Ascending aorta (tissue), 2 donors: ENCODE measurements around the gene ANKRD9. TPM values are rescaled to one million over a fixed set of nuclear protein-coding genes. Genes with fewer than 3 reads are reported as not detected.

ENCODE experiments used
- DNase-seq, 2 donors: peaks; one replicate each; pipeline ENCODE4 v3.0.0-alpha.2; 2019; ENCODE audit warnings: low spot score in 2 of 2
- H3K27ac ChIP-seq, 2 donors: fragments of 200-600 bp; sonication (generic); one replicate each; pipeline ENCODE4 v1.5.1; 2016 to 2017; ENCODE audit warnings: mild to moderate bottlenecking in 1 of 2
- H3K27me3 ChIP-seq: fragments of 200-600 bp; sonication (generic); one replicate; pipeline ENCODE4 v1.5.1; 2017
- H3K36me3 ChIP-seq, 2 donors: fragments of 200-600 bp; sonication (generic); one replicate each; pipeline ENCODE4 v1.5.1; 2016
- H3K4me1 ChIP-seq, 2 donors: fragments of 200-600 bp; sonication (generic); one replicate each; pipeline ENCODE4 v1.5.1; 2016 to 2017; ENCODE audit warnings: mild to moderate bottlenecking in 1 of 2
- H3K4me3 ChIP-seq, 2 donors: fragments of 200-600 bp; sonication (generic); one replicate each; pipeline ENCODE4 v1.5.1; 2016 to 2017; ENCODE audit warnings: mild to moderate bottlenecking in 1 of 2
- H3K9me3 ChIP-seq, 2 donors: fragments of 200-600 bp; sonication (generic); one replicate each; pipeline ENCODE4 v1.5.1; 2016
- intact Hi-C: fragments of 100-400 bp; cut with DNase I; formaldehyde crosslinking; loops from one replicate; pipeline ENCODE4 v1.15.1; 2023
- total RNA-seq: library from RNA; depleted of rRNA; stranded (reverse); fragments of >200 nt; gene quantifications from one replicate; pipeline ENCODE4 v1.1.0, GENCODE V29; 2016
- TF ChIP-seq, protein P1 (sequence below), 3 experiments: fragments of 200-600 bp in 2 of 3; fragments of 450-650 bp in 1 of 3; sonication (generic) in 2 of 3; IDR thresholded peaks; one replicate each; pipeline ENCODE4 v1.5.1; 2016 to 2019; ENCODE audit warnings: antibody characterized with exemption in 3 of 3, mild to moderate bottlenecking in 1 of 3, moderate library complexity in 1 of 3

Gene ANKRD9
- total RNA-seq, 1 donor from 2014 or later, result 118 TPM

DNA sequence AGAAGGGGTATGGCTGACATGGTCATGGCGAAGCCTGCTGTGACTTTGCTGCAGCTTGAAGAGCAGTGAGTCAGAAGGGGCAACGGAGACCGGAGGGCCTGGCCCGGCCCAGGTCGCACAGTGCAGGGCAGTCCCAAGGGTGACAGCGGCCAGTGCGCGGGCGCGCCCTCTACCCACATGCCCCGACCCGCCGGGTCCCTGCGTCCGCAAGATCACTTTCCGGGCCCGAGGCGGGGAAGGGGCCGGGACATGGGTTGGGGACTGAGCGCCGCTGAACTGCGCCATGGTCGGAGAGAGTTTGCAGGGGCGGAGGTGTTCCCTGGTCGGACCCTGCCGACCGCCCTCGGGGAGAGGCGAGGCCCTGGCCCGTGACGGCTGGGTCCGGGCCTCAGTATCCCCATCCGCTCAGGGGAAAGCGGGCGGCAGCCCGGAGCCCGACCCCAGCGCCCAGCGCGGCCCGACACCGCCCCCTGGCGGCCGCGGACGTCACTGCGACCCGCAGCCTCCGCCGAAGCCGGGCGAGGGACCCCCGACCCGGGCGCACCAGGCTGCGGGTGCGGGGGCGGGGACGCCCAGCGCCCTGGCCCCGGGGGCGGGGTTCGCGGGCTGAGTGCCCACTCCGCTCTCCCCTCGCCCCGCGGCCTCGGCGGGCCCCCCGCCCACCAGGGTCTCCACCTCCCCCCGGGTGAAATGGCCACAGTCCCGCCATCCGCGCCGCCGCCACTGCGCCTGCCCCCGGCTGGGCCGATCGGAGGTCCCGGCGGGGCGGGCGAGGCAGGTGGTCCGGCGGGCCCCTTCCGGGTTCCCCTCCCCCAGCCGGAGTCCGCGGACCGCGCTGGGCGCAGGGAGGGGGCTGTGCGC is 7.2 kb upstream of the ANKRD9 start:
- H3K27ac ChIP-seq, result peak overlapping the region in 1 of 2 donors; percentile 6
- DNase-seq, result no peak
- no peaks in the 10 kb centered on the region for H3K27me3 ChIP-seq
- intact Hi-C loops, result loop anchor here (1.0 to 5.0 kb wide), 2 partner anchors 78 to 154 kb away; partner anchors contain the start of genes CINP and TECPR2
- peak overlapping the region; percentile 77 to 99 for H3K4me3 ChIP-seq
- H3K4me1 ChIP-seq, result peaks cover 4 to 7% of the 10 kb centered on the region in 2 donors
- TF ChIP-seq, protein P1, sequence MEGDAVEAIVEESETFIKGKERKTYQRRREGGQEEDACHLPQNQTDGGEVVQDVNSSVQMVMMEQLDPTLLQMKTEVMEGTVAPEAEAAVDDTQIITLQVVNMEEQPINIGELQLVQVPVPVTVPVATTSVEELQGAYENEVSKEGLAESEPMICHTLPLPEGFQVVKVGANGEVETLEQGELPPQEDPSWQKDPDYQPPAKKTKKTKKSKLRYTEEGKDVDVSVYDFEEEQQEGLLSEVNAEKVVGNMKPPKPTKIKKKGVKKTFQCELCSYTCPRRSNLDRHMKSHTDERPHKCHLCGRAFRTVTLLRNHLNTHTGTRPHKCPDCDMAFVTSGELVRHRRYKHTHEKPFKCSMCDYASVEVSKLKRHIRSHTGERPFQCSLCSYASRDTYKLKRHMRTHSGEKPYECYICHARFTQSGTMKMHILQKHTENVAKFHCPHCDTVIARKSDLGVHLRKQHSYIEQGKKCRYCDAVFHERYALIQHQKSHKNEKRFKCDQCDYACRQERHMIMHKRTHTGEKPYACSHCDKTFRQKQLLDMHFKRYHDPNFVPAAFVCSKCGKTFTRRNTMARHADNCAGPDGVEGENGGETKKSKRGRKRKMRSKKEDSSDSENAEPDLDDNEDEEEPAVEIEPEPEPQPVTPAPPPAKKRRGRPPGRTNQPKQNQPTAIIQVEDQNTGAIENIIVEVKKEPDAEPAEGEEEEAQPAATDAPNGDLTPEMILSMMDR (IDR thresholded peaks at IDR 0.05), result peak; percentile 59 to 99 (median 64)
- H3K9me3 ChIP-seq, result no peaks in the 10 kb centered on the region
- H3K36me3 ChIP-seq, result no peaks in the 10 kb centered on the region

DNA sequence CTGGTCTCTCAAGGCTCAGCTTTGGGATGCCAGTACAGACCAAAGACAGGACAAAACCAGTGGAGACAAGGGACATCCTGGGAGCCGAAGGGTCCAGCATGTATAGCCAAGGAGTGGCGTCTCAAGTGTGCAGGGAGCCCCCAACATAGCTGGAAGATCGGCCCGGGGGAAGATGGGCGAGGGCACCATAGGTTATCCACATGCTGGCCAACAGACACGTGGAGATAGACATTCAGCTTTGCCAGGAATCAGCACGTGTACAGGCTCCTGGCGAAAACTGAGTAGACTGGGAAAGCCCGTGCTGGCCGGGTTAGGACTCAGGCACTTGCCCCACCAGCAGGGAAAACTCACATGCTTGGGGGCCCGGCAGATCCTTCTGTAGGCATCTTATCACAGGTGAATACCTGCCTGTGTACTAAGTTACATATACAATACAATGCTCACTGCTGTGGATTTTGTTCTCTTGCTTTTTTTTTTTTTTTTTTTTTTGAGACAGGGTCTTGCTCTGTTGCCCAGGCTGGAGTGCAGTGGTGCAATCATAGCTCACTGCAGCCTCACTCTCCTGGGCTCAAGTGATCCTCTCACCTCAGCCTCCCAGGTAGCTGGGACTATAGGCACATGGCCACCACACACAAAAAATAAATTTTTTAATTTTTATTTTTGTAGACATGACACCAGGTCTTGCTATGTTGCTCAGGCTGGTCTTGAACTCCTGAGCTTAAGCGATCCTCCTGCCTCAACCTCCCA is 5.6 kb upstream of the ANKRD9 start:
- H3K9me3 ChIP-seq, result no peaks in the 10 kb centered on the region
- intact Hi-C loops, result loop anchor here (5.0 kb wide), 2 partner anchors 153 to 568 kb away; partner anchors contain the start of genes CINP and TECPR2

DNA sequence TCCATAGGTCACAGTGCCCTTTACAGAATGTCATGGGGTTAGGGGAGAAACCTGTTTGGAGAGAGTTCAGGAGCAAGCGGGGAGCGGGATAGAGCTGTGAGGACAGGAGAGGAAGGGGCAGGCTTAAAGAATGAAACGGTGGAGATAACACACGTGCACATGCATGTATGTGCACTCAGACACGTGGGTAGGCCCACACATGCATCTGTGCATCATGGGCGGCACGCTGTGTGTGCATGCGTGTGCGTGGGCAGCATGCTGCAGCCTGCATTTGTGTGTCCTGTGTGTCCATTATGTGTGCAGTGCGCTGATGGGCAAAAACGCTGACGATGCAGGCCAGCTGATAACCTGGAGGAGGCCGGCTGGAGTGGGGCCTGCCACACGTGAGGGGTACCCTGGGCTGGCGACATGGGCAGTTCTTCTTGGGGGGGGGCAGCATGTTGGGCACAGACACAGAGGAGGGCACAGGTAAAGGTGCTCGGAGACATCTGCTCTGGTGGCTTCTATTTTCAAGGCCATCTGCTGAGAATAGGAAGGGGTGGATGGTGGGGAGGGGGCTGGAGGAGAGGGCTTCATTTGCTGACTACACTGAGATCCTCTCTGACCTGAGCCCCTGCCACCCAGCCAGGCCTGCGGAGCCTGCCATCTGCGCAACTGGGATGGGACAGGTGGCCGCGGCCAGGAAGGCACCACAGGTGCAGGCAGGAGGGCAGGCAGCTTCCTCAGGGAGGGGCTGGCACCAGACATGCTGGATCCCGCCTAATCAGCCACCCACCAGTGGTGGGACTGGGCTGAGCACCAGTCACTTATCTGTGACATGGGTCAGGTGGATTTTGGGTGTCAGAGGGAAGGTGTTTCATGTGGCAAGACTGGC is 4.6 kb upstream of the ANKRD9 start:
- H3K4me1 ChIP-seq, result peaks cover 12 to 13% of the 10 kb centered on the region in 2 donors
- no peaks in the 10 kb centered on the region for H3K9me3 ChIP-seq
- TF ChIP-seq, protein P1 (IDR thresholded peaks at IDR 0.05), result no peak
- no peaks in the 10 kb centered on the region for H3K36me3 ChIP-seq
- H3K27ac ChIP-seq, result no peak overlapping the region
- intact Hi-C loops, result loop anchor here (5.0 kb wide), 1 partner anchor 567 kb away; no protein-coding TSS in a partner anchor
- H3K4me3 ChIP-seq, result no peak overlapping the region
- no peaks in the 10 kb centered on the region for H3K27me3 ChIP-seq
- no peak for DNase-seq

More for the DNA sequence above, 5.6 kb upstream of the ANKRD9 start:
- DNase-seq, result no peak
- H3K4me3 ChIP-seq, result no peak overlapping the region
- no peaks in the 10 kb centered on the region for H3K27me3 ChIP-seq
- no peak overlapping the region for H3K27ac ChIP-seq
- no peaks in the 10 kb centered on the region for H3K36me3 ChIP-seq
- TF ChIP-seq, protein P1 (IDR thresholded peaks at IDR 0.05), result no peak
- peaks cover 10% of the 10 kb centered on the region in 2 donors for H3K4me1 ChIP-seq

DNA sequence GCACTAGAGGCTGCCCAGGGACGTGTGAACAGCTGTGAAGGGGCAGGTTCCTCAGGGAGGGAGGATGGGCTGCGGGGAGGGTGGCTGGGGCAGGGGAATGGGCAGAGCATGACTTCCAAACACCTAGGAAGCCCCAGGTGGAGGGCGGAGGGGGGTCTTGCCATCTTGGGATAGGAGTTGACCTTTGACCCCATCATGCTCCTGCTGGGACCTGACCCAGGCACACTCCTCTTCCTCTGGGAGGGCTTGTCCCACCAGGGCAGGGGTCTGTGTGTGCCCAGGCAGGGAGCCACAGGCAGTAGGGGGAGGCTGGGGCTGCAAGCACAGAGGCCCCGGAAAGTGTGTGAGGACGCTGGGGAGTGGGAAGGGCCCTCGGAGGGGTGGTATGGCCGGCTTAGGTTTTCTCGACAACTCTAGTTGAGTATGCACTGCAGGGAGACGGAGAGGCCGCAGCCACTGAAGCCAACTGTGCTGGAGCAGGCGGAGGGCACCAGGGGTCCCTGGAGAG is 3.3 kb upstream of the ANKRD9 start:
- intact Hi-C loops, result loop anchor here (5.0 kb wide), 1 partner anchor 566 kb away; no protein-coding TSS in a partner anchor
- TF ChIP-seq, protein P1 (IDR thresholded peaks at IDR 0.05), result no peak
- H3K36me3 ChIP-seq, result no peaks in the 10 kb centered on the region

DNA sequence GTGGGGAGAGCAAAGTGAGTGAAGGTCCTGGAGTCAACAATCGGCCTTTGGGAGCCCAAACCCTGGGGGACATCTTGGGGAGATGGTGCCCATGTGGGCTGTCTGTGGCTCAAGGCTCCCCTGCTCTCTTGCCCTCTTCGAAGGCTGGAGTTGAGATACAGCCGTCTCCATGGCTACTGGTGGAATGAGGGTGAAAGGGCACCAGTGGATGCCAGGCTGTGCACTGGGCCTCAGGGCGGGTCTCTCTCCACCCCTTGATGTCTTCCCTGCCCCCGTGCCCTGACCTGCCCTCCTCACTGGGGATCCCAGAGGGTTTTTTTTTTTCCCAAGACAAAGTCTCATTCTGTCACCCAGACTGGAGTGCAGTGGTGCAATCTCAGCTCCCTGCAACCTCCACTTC is 2.0 kb upstream of the ANKRD9 start:
- Histone ChIP-seq H3K27me3 (no peaks in the 10 kb centered on the region), H3K4me1 (peaks cover 8 to 10% of the 10 kb centered on the region in 2 donors), H3K4me3 (no peak overlapping the region), H3K9me3 (no peaks in the 10 kb centered on the region), H3K36me3 (no peaks in the 10 kb centered on the region), H3K27ac (no peak overlapping the region)
- intact Hi-C loops, result loop anchor here (5.0 kb wide), 1 partner anchor 564 kb away; no protein-coding TSS in a partner anchor
- DNase-seq, result no peak
- TF ChIP-seq, protein P1 (IDR thresholded peaks at IDR 0.05), result no peak

More for the DNA sequence above, 3.3 kb upstream of the ANKRD9 start:
- H3K27ac ChIP-seq, result no peak overlapping the region
- peaks cover 12 to 15% of the 10 kb centered on the region in 2 donors for H3K4me1 ChIP-seq
- no peak overlapping the region for H3K4me3 ChIP-seq
- H3K9me3 ChIP-seq, result no peaks in the 10 kb centered on the region
- DNase-seq, result no peak
- H3K27me3 ChIP-seq, result no peaks in the 10 kb centered on the region
